HG02623 (cell line): ENCODE results near the gene ITPKB.
"Not testable (repeated sequence)": the region's sequence is repeated elsewhere in the genome, so short reads cannot be mapped to it uniquely, and the experiment has no call there.

Source experiments
- ATAC-seq: cut with Tn5 transposase; IDR thresholded peaks from one replicate; pipeline ENCODE4 v1.9.1; 2021; ENCODE audit warnings: moderate library complexity; ENCODE audit not compliant: unreplicated experiment

The ITPKB gene

DNA sequence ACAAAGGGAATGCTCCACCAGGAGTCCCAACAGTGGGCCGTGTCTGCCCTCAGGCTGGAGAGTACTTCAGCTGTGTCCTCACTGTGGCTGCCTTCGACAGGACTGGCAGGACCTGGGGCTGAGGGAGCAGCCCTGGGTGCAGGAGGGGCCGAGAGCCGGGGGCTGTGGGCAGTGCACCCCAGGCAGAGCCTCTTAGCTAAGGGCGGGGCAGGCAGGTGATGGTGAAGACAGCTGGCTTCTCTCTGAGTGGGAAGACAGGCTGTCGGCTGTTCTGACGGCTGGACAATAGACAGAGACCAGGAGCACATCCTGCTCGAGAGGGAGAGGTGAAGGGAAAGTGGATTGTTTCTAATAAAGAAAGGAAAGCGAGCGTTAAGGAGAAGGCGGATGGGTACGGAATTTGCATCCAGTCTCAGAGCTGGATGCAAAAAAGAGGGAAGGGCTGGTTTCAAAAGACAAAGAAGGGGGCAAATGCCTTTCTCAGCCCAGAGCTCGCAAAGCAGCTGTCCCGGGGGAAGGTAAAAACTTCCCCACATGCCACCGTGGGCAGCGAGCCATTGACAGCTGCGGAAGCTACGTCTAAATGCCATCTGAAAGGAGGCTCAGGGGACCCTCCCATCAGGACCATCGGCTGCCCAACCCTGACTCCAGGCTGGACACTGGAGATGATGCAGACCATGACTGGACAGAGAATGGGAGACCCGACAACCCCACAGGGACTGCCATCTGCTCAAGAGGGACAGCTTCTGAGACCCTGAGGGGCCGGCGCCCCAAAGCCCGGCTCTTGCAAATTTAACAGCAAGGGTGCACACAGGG, 98.6 kb downstream of the ITPKB start:
- ATAC-seq, result no peak

DNA sequence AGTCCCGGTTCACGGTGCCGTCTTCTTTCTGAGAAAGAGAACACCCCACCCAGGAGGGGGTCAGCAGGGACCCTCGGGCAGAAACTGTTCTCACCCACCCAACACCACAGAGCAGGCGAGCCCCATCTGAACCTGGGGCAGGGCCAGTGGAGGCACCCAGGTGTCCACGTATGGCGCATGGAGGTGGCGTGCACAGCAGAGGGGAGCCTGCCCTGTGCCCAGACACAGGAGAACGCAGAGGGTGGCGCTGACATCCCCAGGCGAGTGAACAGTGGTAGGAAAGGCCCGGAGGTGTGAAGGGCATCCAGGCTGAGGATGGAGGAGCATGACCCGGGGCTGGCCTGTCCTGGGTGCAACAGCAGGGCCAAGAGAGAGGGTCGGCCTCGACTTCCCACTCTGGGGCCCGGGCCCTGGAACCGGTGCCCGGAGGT, 99.4 kb downstream of the ITPKB start:
- no peak for ATAC-seq

DNA sequence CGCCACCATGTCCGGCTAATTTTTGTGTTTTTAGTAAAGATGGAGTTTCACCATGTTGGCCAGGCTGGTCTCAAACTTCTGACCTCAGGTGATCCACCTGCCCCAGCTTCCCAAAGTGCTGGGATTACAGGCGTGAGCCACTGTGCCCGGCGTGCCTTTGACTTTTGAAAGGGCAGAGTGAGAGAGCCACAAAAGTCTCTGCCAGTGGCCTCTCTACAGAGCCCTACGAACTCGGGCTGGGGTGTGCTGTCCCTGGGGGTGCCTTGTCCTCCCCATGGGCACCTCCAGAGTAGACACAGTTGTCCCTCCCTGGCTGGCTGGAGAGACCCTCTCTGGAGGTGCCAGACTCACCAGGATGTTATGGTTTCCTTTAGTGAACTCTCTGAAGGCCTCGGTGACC, 99.9 kb downstream of the ITPKB start:
- ATAC-seq, result not testable (repeated sequence)

DNA sequence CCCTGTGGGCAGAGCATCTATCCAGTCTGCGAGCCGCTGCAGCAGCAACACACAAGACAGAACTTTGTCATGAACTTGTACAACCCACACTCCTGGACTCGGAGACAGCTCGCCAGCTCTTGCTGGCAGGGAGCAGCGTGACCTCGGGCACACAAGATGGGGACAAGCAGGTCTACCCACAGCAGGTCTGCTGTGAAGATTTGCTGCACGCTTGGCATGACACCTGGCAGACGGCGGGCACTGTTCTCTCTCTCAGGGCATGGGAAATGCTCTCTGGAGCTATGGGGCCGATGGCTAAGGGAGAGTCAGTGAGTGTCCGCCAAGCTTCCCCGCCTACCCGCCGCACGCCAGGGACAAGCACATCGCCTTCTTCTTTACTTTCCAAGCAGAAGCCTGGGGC, 100.5 kb downstream of the ITPKB start:
- ATAC-seq, result no peak

DNA sequence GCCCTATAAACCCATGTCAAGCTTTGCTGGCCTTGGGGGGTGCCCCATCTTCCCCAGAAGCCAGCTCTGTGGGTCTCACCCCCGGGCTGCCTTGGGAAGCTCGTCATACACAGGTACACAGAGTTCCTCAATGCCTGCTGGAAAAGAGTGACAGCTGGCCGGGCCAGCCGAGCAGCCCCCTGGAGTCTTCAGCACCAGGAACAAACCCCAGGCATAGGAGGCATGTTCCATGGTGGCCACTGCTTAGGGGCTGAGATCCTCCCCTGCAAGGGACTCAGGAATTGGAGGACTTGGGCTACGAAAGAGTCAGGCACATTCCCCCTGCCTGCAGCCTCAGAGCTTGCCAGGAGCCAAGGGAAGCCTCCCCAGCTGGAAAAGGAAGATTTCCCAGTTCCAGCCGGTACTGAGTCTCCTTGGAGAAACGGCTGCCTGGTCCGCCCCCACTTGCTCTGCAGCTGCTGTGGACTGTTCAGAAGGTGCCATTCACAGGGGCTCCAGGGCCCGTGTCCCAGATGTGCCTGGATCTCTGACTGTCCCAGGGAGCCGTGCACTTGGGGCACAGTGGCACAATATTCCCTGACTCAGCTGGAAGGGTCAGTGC, 101.0 kb downstream of the ITPKB start:
- no peak for ATAC-seq

DNA sequence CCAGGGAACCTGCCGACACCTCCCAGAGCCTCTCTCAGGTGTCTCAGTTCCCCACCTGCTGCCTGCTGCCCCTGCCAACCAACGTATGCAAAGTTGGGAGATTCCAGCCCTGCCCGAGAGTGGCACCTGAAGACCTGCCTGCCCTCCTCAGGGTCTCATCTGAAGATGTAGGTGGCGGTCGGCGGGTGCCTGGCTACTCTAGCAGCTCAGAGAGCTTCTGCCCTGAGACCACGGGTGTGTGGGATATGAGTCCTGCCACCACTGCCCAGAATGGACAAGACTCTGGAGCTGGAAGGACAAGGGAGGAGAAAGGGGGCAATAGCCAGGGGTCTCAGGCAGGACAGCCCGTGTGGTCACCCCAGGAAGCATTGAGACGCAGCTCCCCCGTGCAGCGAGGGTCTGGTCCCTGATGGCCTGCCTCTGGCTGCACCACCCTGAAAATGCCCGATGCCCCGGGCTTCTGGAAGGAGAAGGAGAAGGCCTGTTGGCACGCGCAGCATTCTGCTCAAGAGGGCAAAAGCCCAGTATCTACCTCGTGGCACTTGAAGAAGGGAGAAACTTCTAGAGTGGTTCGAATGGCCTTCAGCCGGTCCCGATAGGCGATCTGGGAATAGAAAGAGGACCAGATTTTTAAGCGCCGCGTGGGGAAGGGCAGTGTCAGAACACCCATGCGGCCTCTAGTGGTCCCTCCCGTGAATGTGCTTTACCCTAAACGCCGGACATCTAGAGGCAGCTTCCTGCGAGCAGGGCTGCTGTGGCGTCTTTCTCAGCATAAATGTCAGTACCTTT, 101.7 kb downstream of the ITPKB start:
- no peak for ATAC-seq

DNA sequence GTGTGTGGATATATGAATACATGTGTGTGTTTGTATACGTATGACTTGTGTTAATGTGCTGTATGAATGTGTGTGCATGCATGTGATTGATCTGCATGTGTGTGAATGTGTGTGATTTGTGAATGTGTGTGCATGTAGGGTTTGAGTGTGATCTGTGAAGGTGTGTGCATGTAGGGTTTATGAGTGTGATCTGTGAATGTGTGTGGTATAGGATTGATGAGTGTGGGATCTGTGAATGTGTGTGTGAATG, 102.3 kb downstream of the ITPKB start:
- no peak for ATAC-seq

DNA sequence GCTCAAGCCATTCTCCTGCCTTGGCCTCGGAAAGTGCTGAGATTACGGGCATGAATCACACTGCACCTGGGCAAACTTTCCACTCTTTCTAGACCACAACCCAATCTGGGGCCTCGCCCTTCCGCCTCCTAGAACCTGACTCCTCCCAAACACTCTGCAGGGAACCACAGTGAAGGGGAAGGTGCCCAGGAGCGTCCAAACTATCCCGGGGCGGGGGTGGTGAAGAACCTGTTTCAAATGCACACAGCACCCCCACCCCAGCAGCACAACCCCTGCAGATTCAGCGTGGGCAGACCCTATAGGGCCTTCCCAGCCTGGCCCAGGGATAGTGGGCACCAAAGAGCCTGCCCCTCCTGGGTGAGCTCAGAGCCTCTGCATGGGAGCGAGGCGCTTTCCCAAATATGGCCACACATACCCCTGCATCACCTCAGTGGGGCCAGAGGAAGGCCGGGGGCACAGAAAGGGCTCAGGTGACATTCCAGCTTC, 103.6 kb downstream of the ITPKB start:
- ATAC-seq, result no peak

DNA sequence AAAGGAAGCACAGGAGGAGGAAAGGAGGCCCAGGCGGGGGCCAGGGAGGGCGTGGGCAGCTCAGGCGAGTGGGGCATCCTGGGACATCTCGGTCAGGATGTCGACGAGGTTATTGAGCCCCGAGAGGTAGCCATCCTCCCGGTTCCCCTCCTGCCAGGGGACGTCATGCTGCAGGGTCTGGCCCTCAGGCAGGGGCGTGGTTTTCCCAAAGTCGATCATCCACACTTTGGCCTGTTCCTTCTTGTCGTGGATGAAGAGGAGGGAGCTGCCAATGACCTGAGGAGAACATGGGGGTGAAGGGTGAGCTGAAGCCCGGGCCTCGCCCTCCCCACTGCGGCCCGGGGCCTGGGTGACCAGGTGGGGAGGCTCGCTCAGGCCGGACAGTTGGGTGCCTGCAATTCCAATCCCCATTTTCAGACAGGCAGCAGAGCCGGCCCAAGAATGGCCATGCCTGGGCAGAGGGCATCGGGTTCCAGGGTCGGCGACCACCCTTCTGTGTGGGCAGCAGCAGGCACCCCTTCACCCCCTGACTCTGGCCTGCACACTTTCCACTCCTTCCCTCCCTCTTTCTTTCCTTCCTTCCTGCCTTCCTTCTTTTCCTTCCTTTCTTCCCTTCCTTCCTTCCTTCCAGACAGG, 104.4 kb downstream of the ITPKB start:
- no peak for ATAC-seq

DNA sequence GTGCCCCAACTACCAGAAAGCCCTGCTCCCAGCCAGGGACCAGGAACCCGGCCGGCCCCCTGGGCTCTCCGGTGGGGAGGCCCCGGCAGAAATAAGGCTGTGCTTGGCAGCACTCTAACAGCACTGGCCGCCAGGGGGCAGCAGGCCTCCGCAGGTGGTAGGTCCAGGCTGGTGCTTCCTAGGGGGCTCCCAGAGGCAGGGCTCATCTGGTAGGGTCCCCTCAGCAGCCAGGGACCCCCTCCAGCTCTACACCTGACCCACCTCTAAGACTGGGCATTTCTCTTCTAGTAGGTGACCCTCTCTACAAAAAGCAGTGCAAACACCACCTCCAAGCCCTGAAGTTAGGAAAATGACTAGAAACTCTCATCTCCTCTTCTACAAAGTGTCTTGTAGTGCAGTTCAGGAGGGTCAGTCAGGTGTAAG, 104.9 kb downstream of the ITPKB start:
- peak; percentile 67 for ATAC-seq

DNA sequence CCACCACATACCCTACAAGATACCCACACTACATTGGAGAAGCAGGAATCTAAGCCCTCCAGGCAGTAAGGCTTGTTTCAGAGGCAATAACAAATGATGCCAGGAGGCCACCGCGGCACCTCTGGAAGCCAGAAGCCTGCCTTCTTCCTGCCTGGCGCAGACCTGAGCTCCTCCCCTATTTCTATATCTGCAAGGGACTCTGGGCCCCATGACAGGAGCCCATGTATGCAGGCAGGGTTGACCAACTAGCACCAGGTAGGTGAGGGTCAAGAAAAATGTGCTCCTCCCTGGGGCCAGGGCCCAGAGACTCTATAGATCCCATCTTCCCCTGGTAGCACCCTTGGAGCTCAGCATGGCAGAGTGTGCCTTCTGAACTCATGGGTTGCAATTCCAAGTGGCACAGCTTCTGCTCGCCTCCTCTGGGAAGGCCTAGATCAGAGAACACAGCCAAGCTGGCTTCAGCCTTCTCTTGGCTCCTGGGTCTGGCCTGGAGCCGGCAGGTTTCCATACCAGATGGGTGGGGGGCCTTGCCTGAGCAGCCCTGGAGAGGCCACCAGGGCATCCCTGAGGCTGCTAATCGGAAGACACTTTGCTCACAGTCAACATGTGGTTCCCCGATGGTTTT, 105.4 kb downstream of the ITPKB start:
- ATAC-seq, result peak; percentile 3

DNA sequence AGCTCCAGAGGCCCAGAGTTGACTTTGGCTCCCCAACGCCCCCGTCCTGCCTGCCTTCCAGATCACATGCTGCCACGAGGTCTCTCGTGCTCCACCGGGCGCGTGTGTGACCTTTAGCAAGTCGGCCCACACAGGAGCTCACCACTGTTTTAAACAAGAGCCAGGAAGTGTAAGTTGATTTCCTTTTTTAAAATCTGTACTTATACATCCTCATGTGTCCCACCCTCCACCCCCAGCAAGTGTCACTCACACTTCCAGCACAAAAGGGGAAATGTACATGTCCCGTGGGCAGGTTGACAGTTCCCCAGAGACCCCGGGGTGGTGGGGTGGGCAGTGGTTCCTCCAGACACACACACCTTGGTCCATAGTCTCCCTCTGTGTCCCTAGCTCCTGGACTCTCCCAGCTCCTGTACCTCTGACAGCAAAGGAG, 106.1 kb downstream of the ITPKB start:
- ATAC-seq, result no peak

DNA sequence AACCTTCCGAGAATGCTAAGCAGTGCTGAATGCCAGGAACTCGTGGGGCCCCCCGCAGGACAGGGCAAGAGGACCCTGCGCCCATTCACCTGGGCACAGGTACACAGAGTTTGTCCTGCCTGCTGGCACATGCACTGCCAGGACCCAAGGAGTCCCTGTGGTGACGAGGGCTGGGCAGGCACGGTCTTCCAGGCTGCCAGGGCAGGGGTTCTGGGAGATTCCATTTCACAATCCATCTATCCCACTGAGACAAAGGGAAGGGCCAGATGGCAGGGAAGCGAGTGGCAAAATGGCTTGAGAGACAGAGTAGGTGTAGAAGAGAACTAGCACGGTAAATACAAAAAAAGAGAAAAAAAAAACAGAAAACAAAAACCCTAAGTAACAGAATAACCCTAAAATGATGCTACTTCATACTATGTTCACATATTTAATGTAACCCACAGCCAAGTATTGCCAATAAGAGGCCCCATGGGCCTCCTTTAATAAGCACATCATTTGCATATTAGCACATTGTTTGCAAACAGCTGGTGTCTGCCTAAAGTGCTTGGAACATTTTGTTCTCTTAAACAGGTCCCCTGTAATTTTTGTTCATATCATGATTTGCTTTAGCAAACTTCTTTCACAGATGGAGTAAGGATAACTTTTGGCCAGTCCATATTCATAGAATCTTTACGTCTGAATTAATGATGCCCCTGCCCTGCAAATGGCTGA, 106.8 kb downstream of the ITPKB start:
- ATAC-seq, result no peak

DNA sequence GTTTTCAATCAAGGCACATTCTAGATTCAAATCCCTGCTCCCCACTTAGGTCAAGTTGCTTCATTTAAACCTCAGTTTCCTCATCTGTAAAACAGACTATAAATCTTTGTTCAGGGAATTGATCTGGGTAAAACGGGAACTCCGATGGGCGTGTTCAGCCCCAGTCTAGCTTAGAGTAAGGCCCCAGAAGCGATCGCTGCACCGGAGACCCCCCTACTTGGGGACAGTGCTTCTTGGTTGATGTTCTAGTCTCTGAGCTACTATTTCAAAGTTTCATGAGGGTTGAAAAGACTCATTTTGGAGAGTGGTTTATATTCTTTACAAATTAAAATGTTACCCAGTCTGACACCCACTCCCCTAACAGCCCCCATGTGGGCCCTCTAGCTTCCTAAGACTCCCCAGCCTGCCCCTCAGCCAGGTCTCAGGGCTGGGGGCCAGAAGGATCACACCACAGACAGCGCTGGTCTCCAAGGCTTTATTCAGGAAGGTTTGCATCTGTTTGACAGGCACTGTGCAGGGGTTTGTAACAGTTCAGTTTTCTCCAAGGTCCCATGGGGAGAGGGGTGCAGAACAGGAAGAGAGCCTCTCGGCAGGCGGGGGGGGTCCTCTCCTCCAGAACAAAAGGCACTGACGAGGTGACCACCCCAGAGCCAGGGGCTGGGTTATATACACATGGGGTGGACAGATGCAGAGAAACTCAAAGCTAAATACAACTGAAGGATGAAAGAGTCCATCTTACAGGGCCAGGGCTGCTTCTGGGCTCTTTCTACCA, 107.7 kb downstream of the ITPKB start:
- ATAC-seq, result no peak

DNA sequence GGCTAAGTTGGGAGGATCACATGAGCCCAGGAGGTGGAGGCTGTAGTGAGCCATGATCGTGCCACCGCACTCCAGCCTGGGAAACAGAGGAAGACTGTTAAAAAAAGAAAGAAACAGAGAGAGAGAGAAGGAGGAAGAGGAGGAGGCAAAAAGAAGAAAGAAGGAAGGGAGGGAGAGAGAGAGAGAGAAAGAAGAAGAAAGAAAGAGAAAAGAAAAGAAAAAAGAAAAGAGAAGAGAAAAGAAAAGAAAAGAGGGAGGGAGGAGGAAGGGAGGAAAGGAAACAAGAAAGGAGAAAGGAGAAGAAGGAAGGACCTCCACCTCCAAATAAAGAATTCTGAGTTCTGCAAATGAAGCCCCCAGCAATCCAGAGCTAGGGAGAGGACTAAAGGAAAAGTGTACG, 108.5 kb downstream of the ITPKB start:
- no peak for ATAC-seq

DNA sequence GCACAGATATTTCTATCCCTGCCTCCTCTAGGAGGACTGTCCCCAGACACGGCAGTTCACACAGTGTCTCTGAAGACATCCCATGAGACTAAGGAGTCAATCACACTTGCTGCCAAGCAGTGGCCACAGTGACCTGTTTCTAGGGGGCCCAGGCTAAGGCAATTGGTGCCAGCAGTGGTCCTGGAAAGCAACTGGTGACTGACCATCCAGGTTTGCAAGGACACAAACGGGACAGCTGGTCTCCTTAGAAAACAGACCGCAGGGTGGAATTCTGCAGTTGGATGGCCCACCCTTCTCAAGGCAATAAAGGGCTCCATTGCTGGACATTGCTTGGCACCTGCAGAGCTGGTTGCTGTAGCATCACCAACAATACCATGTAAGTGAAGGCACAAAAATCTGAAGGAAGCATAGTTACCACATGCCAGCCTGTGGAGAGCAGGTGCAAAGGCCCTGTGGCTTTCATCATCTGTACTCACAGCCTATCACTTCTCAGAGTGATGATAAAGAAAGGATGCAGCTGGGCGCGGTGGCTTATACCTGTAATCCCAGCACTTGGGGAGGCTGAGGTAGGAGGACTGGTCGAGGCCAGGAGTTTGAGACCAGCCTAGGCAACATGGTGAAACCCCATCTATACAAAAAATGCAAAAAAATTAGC, 109.1 kb downstream of the ITPKB start:
- ATAC-seq, result no peak

DNA sequence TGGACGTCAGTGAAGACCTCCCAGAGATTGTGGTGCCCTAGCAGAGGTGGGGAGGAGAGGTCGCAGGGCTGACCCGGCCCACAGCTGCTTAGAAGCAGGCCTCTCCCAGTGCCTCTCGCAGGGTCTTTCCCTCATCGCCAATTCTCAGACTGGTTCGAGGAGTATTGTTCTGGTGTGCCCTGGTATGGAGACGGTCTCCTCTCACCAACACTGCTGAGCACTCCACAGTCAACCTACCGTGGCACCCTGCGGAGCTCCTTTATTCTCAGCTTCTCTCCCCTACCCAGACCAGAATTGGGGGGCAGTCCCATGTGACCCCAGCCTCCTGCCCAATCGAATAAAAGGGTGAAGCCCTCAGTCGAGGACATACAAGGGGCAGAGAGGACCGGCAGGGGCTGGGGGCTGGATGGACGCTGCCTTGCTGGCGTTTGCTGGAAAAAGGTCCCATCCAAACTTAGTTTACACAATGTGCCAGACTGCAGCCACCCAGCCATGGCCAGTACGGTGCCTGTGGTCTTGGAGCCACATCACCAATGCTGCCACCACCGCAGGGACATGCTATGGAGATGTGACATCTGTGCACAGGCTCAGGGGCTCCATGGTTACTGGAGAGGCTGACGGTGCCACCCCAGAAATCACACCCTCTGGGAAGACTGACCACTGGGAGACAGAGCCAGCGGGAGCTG, 109.7 kb downstream of the ITPKB start:
- no peak for ATAC-seq

DNA sequence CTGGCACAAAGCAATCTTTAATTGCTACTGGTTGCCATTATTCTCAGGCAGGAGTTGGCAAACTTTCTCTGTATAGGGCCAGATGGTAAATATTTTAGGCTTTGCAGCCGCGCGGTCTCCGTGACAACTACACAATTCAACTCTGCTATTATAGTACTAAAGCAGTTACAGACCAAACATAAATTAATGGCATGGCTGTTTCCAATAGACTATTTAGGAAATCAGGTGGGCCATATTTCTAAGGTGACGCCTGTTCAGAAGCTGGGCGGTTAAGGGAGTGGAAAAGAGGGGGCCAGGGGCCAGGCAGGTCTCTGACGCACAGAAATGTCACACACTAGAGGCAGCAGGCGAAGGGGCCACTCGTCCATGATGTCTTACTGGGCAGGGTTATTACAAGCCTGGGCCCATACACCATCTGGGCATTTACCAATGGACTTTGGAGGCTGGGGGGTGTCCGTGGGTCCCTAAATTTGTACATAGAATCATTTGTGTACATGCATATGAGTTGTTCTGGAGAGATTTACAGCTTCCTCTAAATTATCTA, 110.4 kb downstream of the ITPKB start:
- no peak for ATAC-seq
